ENCODE measurements around the gene SLC16A3.
A peak's percentile ranks its signal among the peaks of the same experiment; 100 is the strongest.
"Not testable (repeated sequence)": the region's sequence is repeated elsewhere in the genome, so short reads cannot be mapped to it uniquely, and the experiment has no call there.

Gene SLC16A3

DNA sequence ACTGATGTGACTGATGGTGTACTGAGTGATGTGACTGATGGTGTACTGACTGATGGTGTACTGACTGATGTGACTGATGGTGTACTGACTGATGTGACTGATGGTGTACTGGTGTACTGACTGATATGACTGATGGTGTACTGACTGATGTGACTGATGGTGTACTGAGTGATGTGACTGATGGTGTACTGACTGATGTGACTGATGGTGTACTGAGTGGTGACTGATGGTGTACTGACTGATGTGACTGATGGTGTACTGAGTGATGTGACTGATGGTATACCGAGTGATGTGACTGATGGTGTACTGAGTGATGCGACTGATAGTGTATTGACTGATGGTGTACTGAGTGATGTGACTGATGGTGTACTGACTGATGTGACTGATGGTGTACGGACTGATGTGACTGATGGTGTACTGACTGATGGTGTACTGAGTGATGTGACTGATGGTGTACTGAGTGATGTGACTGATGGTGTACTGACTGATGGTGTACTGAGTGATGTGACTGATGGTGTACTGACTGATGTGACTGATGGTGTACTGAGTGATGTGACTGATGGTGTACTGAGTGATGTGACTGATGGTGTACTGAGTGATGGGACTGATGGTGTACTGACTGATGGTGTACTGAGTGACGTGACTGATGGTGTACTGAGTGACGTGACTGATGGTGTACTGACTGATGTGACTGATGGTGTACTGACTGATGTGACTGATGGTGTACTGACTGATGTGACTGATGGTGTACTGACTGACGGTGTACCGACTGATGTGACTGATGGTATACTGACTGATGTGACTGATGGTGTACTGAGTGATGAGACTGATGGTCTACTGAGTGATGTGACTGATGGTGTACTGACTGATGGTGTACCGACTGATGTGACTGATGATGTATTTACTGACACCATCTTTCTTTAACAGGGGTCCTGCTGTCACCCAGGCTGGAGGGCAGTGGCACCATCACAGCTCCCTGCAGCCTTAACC is 31.4 kb downstream of the SLC16A3 start:
- DNase-seq (ENCODE audit: low read depth in 1 of 2, low spot score in 1 of 2), result not testable (repeated sequence)

DNA sequence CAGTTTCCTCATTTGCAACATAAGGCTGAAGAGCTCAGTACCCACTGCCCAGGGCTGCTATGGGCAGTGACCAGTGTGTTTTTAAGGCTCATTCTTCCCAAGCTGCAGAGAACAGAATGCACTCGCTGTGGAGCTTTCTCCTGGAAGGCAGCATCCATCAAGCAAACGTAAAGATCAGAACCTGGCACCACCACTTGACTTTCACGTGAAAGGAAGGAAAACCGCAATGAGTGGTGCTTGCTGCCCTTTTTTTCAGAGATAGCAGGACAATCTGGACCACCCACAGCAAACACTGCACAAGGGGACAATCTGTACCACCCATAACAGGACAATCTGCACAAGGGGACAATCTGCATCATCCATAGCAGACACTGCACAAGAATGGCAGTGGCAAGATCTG is 33.5 kb downstream of the SLC16A3 start:
- no peak for DNase-seq (ENCODE audit: low read depth in 1 of 2, low spot score in 1 of 2)

- no peak for DNase-seq (ENCODE audit: low read depth in 1 of 2, low spot score in 1 of 2)
Observed at GRCh38 chr17:82263641-82264040, 34.8 kb downstream of the SLC16A3 start.

DNA sequence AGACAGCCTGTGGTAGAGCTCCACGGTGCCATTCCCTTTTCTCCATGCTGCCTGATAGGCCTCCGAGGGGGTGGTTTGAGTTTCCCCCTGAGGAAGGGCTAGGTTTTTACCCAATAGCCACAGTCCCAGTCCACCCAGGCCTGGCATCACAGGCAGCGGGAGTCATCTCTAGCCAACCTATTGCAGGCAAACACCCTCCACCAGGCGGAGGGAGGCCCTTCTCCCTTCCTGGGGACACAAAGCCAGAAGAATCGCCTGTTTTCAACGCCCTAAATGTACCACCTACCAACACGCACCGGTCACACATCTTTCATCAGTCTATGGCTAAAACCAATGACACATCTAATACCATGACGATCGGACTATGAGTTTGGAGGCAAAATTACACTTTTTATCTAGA is 37.3 kb downstream of the SLC16A3 start:
- DNase-seq (ENCODE audit: low read depth in 1 of 2, low spot score in 1 of 2), result no peak

GRCh38 chr17:82267575-82268379 is 38.9 kb downstream of the SLC16A3 start:
- no peak for DNase-seq (ENCODE audit: low read depth in 1 of 2, low spot score in 1 of 2)

DNA sequence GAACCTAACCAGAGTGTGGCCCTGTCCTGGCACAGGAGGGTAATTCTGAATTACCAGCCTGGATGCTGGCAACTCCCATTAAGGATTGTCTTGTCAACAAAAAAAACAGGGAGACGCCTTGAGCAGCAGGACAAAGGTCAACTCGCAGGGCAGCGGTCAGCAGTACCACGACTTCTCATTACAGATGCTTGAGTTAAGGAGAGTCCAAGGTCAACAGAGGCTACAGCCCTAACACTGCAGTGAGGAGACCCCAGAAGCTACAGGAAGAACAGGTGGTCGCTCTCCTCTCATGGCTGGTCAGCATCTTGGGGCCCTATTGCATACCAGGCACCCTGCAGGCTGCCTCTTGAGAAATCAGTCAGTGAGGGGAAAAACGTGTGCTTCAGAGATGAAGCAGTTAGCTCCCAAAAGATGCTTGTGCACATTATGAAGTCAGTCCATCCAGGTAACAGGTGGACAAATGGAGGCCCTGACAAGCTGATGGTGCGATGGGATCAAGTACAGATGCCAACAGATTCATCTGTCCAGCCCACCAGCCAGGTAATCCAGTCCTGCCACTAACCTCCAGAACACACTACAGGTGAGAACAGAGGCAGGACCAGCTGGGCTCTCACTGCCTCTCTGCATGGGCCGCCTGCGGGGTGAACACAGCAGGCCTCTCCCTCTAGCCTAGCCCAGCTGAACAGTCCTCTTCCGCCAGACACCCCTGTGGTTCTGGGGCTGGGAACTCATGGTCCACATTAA is 40.5 kb downstream of the SLC16A3 start:
- DNase-seq (ENCODE audit: low read depth in 1 of 2, low spot score in 1 of 2), result no peak

GRCh38 chr17:82269882-82270500 is 41.1 kb downstream of the SLC16A3 start:
- no peak for DNase-seq (ENCODE audit: low read depth in 1 of 2, low spot score in 1 of 2)

- DNase-seq (ENCODE audit: low read depth in 1 of 2, low spot score in 1 of 2), result no peak
Observed at GRCh38 chr17:82270651-82271050, 41.8 kb downstream of the SLC16A3 start.

GRCh38 chr17:82271401-82271800 is 42.6 kb downstream of the SLC16A3 start:
- DNase-seq (ENCODE audit: low read depth in 1 of 2, low spot score in 1 of 2), result no peak

DNA sequence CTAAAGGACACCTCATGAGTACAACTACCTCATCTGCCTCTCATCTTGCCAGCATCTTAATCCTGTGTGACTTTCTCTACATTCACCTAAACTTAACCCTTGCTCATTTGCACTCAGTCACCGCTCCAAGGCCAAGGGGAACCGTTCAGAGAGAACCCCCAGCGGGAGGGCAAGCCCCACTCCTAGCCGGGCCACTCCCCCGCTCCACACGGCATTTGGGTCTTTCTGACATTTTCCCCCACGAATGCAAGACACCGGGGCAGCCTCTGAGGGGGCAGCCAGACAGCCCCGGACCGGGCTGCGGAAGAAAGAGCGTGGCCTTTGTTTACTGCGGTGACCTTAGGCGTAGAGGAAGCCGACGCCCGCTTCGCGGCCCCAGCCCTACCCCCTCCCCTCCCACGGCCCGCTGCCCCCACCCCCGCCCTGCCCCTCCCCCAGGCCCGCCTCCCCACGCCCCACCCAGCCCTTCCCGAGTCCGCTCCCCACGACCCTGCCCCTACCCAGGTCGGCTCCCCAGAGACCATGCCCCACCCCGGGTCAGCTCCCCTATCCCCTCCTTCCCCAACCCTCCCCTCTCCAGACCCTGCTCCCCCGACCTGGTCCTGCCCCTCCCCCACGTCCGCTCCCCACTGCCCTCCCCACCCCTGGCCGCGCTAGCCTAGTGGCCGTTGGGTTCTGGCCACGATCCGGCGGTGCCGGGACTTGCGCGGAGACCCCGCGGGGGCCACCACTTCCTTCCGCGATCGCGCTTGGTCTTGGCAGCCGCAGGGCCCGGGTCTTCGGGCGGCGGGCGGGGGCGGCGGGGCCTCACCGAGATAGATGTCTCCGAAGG is 43.9 kb downstream of the SLC16A3 start:
- DNase-seq (ENCODE audit: low read depth in 1 of 2, low spot score in 1 of 2), result no peak

GRCh38 chr17:82273327-82274133 is 44.7 kb downstream of the SLC16A3 start, which contains the start of gene CSNK1D:
TSS of gene CSNK1D (minus strand) at chr17:82273700. CDS start at chr17:82273381, 319 bp downstream.
- DNase-seq (ENCODE audit: low read depth in 1 of 2, low spot score in 1 of 2), result peak; percentile 87 to 94

GRCh38 chr17:82274134-82275020 is 45.5 kb downstream of the SLC16A3 start:
- DNase-seq (ENCODE audit: low read depth in 1 of 2, low spot score in 1 of 2), result no peak

GRCh38 chr17:82275326-82275725 is 46.5 kb downstream of the SLC16A3 start:
- DNase-seq (ENCODE audit: low read depth in 1 of 2, low spot score in 1 of 2), result no peak

DNA sequence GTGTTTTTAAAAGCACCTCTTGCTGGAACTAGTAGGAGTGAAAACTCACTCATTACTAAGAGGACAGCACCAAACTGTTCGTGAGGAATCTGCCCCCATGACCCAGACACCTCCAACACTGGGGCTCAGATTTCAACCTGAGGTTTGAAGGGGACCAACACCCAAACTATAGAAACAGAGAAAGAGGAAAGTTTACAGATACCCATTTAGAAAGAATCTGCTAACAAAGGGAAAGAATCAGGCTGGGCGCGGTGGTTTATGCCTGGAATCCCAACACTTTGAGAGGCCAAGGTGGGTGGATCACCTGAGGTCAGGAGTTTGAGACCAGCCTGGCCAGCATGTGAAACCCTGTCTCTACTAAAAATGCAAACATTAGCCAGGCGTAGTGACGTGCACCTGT is 48.1 kb downstream of the SLC16A3 start:
- no peak for DNase-seq (ENCODE audit: low read depth in 1 of 2, low spot score in 1 of 2)

- no peak for DNase-seq (ENCODE audit: low read depth in 1 of 2, low spot score in 1 of 2)
Observed at GRCh38 chr17:82277851-82278250, 49.0 kb downstream of the SLC16A3 start.

GRCh38 chr17:82278308-82278707 is 49.5 kb downstream of the SLC16A3 start:
- DNase-seq (ENCODE audit: low read depth in 1 of 2, low spot score in 1 of 2), result no peak

- no peak for DNase-seq (ENCODE audit: low read depth in 1 of 2, low spot score in 1 of 2)
Observed at GRCh38 chr17:82278786-82279391, 50.0 kb downstream of the SLC16A3 start.

GRCh38 chr17:82280537-82280936 is 51.7 kb downstream of the SLC16A3 start:
- DNase-seq (ENCODE audit: low read depth in 1 of 2, low spot score in 1 of 2), result no peak

All from activated CD4-positive, alpha-beta T cell treated with anti-CD3 and anti-CD28 coated beads, Interleukin-2, amount 50 U/mL, for 24 hours (primary cell).